GM23338 (cell line): ENCODE data around the gene TRPV5. TPM values are rescaled to one million over a fixed set of nuclear protein-coding genes. Genes with fewer than 3 reads are reported as not detected.

Experiments used
- ATAC-seq: fragments of 200-7000 bp; cut with Tn5 transposase; 3 replicates; pipeline ENCODE4 v1.9.1; 2020
- DNase-seq: peaks from one replicate; pipeline ENCODE4 v3.0.0-alpha.2; 2015; ENCODE audit warnings: low spot score
- H2AFZ ChIP-seq: fragments of 200-600 bp; sonication (generic); 2 replicates; pipeline ENCODE4 v1.8.0; 2016; ENCODE audit warnings: antibody characterized with exemption, mild to moderate bottlenecking, moderate library complexity
- H3F3A ChIP-seq: fragments of 200-600 bp; sonication (generic); replicated peaks from 2 replicates; pipeline ENCODE4 v1.8.0; 2017; ENCODE audit warnings: antibody characterized with exemption, mixed run types, low read depth
- H3K27ac ChIP-seq: fragments of 200-600 bp; sonication (generic); 2 replicates; pipeline ENCODE4 v1.6.1; 2016; ENCODE audit warnings: low read depth
- H3K27me3 ChIP-seq: fragments of 200-600 bp; sonication (generic); 2 replicates; pipeline ENCODE4 v1.8.0; 2016; ENCODE audit warnings: mild to moderate bottlenecking, mixed run types, moderate library complexity; ENCODE audit not compliant: insufficient read depth
- H3K36me3 ChIP-seq: fragments of 200-600 bp; sonication (generic); 2 replicates; pipeline ENCODE4 v1.8.0; 2016; ENCODE audit warnings: mild to moderate bottlenecking; ENCODE audit not compliant: insufficient read depth
- H3K4me1 ChIP-seq: fragments of 200-600 bp; sonication (generic); 2 replicates; pipeline ENCODE4 v1.8.0; 2016; ENCODE audit warnings: mild to moderate bottlenecking, moderate library complexity; ENCODE audit not compliant: insufficient read depth
- H3K4me2 ChIP-seq: fragments of 200-600 bp; sonication (generic); 2 replicates; pipeline ENCODE4 v1.7.1; 2017; ENCODE audit warnings: mixed run types
- H3K4me3 ChIP-seq: fragments of 200-600 bp; sonication (generic); 2 replicates; pipeline ENCODE4 v1.6.1; 2016; ENCODE audit warnings: mixed run types
- H3K79me2 ChIP-seq: fragments of 200-600 bp; sonication (generic); replicated peaks from 2 replicates; pipeline ENCODE4 v1.8.0; 2017; ENCODE audit warnings: mild to moderate bottlenecking; ENCODE audit not compliant: insufficient read depth
- H3K9me2 ChIP-seq: fragments of 200-600 bp; sonication (generic); 2 replicates; pipeline ENCODE4 v1.8.0; 2017; ENCODE audit not compliant: insufficient read depth
- H4K20me1 ChIP-seq: fragments of 200-600 bp; sonication (generic); replicated peaks from 2 replicates; pipeline ENCODE4 v1.8.0; 2017; ENCODE audit warnings: mild to moderate bottlenecking; ENCODE audit not compliant: insufficient read depth
- H3K27ac Mint-ChIP-seq: 2 replicates; pipeline ENCODE4 v1.8.0; 2020; ENCODE audit warnings: inconsistent platforms, mild to moderate bottlenecking, moderate library complexity, mixed read lengths
- H3K27me3 Mint-ChIP-seq: 3 replicates; pipeline ENCODE4 v1.8.0; 2022; ENCODE audit warnings: low read depth, mild to moderate bottlenecking, moderate library complexity, mixed read lengths, inconsistent platforms; ENCODE audit not compliant: insufficient read depth, poor library complexity
- H3K36me3 Mint-ChIP-seq: 3 replicates; pipeline ENCODE4 v1.8.0; 2021; ENCODE audit warnings: low read depth, mild to moderate bottlenecking, inconsistent platforms, moderate library complexity, mixed read lengths
- H3K4me1 Mint-ChIP-seq: 3 replicates; pipeline ENCODE4 v1.8.0; 2020; ENCODE audit warnings: mild to moderate bottlenecking, inconsistent platforms, mixed read lengths
- H3K4me3 Mint-ChIP-seq: 3 replicates; pipeline ENCODE4 v1.8.0; 2021; ENCODE audit warnings: moderate library complexity, mild to moderate bottlenecking, inconsistent platforms, mixed read lengths
- H3K9me3 Mint-ChIP-seq: 3 replicates; pipeline ENCODE4 v1.8.0; 2020; ENCODE audit warnings: moderate library complexity, mild to moderate bottlenecking, inconsistent platforms, mixed read lengths
- CREB1 ChIP-seq: fragments of 250-450 bp; sonication (Bioruptor Pico); IDR thresholded peaks from 2 replicates; pipeline ENCODE4 v1.5.0; 2020; ENCODE audit warnings: low read depth, mild to moderate bottlenecking, moderate library complexity
- CTCF ChIP-seq, 2 experiments: fragments of 200-600 bp in 1 of 2; sonication (generic) in 1 of 2; conservative IDR thresholded peaks; 2 replicates each; pipeline versions ENCODE4 v1.5.1 to v1.6.1; 2016 to 2017; ENCODE audit warnings: antibody characterized with exemption in 2 of 2, low read depth in 2 of 2, mild to moderate bottlenecking in 2 of 2, moderate library complexity in 1 of 2
- ETS1 ChIP-seq: IDR thresholded peaks from 2 replicates; pipeline ENCODE4 v1.6.1; 2016; ENCODE audit warnings: antibody characterized with exemption
- EZH2 ChIP-seq: fragments of 200-600 bp; sonication (generic); IDR thresholded peaks from one replicate; pipeline ENCODE4 v1.8.0; 2017; ENCODE audit warnings: antibody characterized with exemption, mild to moderate bottlenecking, low read depth; ENCODE audit not compliant: unreplicated experiment
- EZH2phosphoT487 ChIP-seq: fragments of 200-600 bp; sonication (generic); IDR thresholded peaks from one replicate; pipeline ENCODE4 v1.8.1; 2018; ENCODE audit warnings: antibody characterized with exemption; ENCODE audit not compliant: unreplicated experiment
- JUNB ChIP-seq: IDR thresholded peaks from one replicate; pipeline ENCODE4 v1.6.1; 2016; ENCODE audit warnings: antibody characterized with exemption; ENCODE audit not compliant: unreplicated experiment
- NANOG ChIP-seq: IDR thresholded peaks from 2 replicates; pipeline ENCODE4 v1.6.1; 2016; ENCODE audit warnings: antibody characterized with exemption, borderline replicate concordance
- POLR2AphosphoS5 ChIP-seq: IDR thresholded peaks from 2 replicates; pipeline ENCODE4 v1.6.1; 2016; ENCODE audit warnings: antibody characterized with exemption, low read depth
- REST ChIP-seq: IDR thresholded peaks from one replicate; pipeline ENCODE4 v1.6.1; 2018; ENCODE audit warnings: antibody characterized with exemption; ENCODE audit not compliant: unreplicated experiment
- polyA plus RNA-seq: library from polyadenylated mRNA; unstranded; fragments of >200 nt; fragmentation: Nextera tagmentation; extraction: Ambion mirVana; gene quantifications from 2 replicates; pipeline ENCODE4 v1.2.1, GENCODE V29; 2016
- total RNA-seq: library from RNA; depleted of rRNA; stranded (reverse); fragments of >200 nt; shearing (Covaris generic); gene quantifications from 2 replicates; pipeline ENCODE4 v1.2.3, GENCODE V29; 2014

TRPV5 gene
- total and polyA plus RNA-seq, 2 experiments from 2014 or later, result not detected

DNA sequence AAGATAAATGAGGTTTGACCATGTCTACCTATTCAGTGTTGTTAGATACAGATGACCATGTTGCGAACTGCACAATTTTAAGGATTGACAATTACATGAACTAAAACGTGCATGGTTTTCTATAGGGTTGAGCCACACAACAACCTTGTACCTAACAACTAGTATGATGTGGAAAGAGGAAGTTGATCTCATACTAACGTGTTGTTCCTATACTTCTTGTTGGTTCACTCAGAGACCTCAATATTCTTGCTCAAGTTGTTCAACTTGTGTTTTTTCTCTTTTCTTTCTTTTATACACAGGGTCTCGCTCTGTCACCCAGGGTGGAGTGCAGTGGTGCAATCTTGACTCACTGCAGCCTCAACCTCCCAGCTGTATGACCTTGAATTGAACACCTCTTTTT is 34.7 kb upstream of the TRPV5 start:
- Histone ChIP-seq H3K4me2 (no peak overlapping the region), H3K9me2 (0 out of 2 replicates have a peak, but pooled peaks cover 4% of the 10 kb centered on the region), H2AFZ (no peak overlapping the region), H3K36me3 (no peaks in the 10 kb centered on the region), H3K79me2 (no peaks in the 10 kb centered on the region), H3K4me1 (no peaks in the 10 kb centered on the region), H3K4me3 (no peak overlapping the region), H3K27ac (no peak overlapping the region), H3F3A (no peaks in the 10 kb centered on the region), H4K20me1 (no peaks in the 10 kb centered on the region), H3K27me3 (no peaks in the 10 kb centered on the region)
- TF ChIP-seq EZH2phosphoT487, result no peak
- TF ChIP-seq CREB1, result no peak
- TF ChIP-seq POLR2AphosphoS5, result no peak
- no peak for TF ChIP-seq JUNB
- no peak for TF ChIP-seq CTCF (conservative IDR thresholded peaks at IDR 0.05; ENCODE audit: low read depth in 2 of 2)
- no peak for TF ChIP-seq REST
- no peak for TF ChIP-seq NANOG
- TF ChIP-seq EZH2, result no peak
- TF ChIP-seq ETS1, result no peak
- peaks cover 7% of the 10 kb centered on the region for H3K27me3 Mint-ChIP-seq
- DNase-seq (no peak), ATAC-seq (no peak)
- no peaks in the 10 kb centered on the region for H3K9me3 Mint-ChIP-seq
- H3K4me1 Mint-ChIP-seq, result peaks cover under 1% of the 10 kb centered on the region; the same call in 1 of the 3 replicates
- H3K4me3 Mint-ChIP-seq, result no peak overlapping the region
- H3K27ac Mint-ChIP-seq, result no peak overlapping the region
- H3K36me3 Mint-ChIP-seq, result no peaks in the 10 kb centered on the region
